H9 (cell line): Measurements from ENCODE around the gene CEP112. TPM values are rescaled to one million over a fixed set of nuclear protein-coding genes. Genes with fewer than 3 reads are reported as not detected.

ENCODE experiments used
- DNase-seq: peaks from one replicate; pipeline ENCODE4 v3.0.0-alpha.2; 2017
- H2AFZ ChIP-seq: one replicate; pipeline ENCODE4 v1.6.1; 2013; ENCODE audit warnings: mild to moderate bottlenecking, low read length, control low read depth, moderate library complexity
- H2AK5ac ChIP-seq: 2 replicates; pipeline ENCODE4 v1.6.1; 2013; ENCODE audit warnings: low read length, control low read depth, mixed read lengths; ENCODE audit not compliant: insufficient read length
- H2BK120ac ChIP-seq: one replicate; pipeline ENCODE4 v1.6.1; 2013; ENCODE audit warnings: low read depth, mild to moderate bottlenecking, low read length, control low read depth, inconsistent platforms; ENCODE audit not compliant: poor library complexity, severe bottlenecking
- H2BK12ac ChIP-seq: 2 replicates; pipeline ENCODE4 v1.6.1; 2013; ENCODE audit warnings: low read length, control low read depth, mixed read lengths, low read depth; ENCODE audit not compliant: insufficient read length
- H2BK15ac ChIP-seq: 2 replicates; pipeline ENCODE4 v1.6.1; 2013; ENCODE audit warnings: low read depth, low read length, control low read depth
- H2BK20ac ChIP-seq: one replicate; pipeline ENCODE4 v1.6.1; 2013; ENCODE audit warnings: low read depth, mild to moderate bottlenecking, low read length, control low read depth, inconsistent platforms; ENCODE audit not compliant: poor library complexity, severe bottlenecking
- H2BK5ac ChIP-seq: 2 replicates; pipeline ENCODE4 v1.6.1; 2013; ENCODE audit warnings: low read length, control low read depth, mixed read lengths; ENCODE audit not compliant: insufficient read length
- H3K14ac ChIP-seq: 2 replicates; pipeline ENCODE4 v1.6.1; 2013; ENCODE audit warnings: low read length, control low read depth; ENCODE audit not compliant: insufficient read depth
- H3K18ac ChIP-seq: 2 replicates; pipeline ENCODE4 v1.6.1; 2013; ENCODE audit warnings: low read depth, mild to moderate bottlenecking, mixed read lengths, low read length, control low read depth; ENCODE audit not compliant: insufficient read length
- H3K23ac ChIP-seq: 2 replicates; pipeline ENCODE4 v1.6.1; 2013; ENCODE audit warnings: low read length, control low read depth, mixed read lengths, low read depth; ENCODE audit not compliant: insufficient read length
- H3K23me2 ChIP-seq: 2 replicates; pipeline ENCODE4 v1.6.1; 2013; ENCODE audit warnings: low read depth, mild to moderate bottlenecking, mixed read lengths, low read length, control low read depth; ENCODE audit not compliant: insufficient read length, poor library complexity, severe bottlenecking
- H3K27ac ChIP-seq: 2 replicates; pipeline ENCODE4 v1.5.1; 2013; ENCODE audit warnings: low read length, control low read depth, mixed read lengths, low read depth; ENCODE audit not compliant: insufficient read length
- H3K27me3 ChIP-seq: 2 replicates; pipeline ENCODE4 v1.6.1; 2013; ENCODE audit warnings: low read length, control low read depth, inconsistent platforms; ENCODE audit not compliant: insufficient read depth
- H3K4ac ChIP-seq: 2 replicates; pipeline ENCODE4 v1.6.1; 2013; ENCODE audit warnings: low read depth, mild to moderate bottlenecking, control low read depth, inconsistent platforms, low read length, moderate library complexity
- H3K4me1 ChIP-seq: 2 replicates; pipeline ENCODE4 v1.6.1; 2013; ENCODE audit warnings: low read length, control low read depth, inconsistent platforms; ENCODE audit not compliant: insufficient read depth
- H3K4me2 ChIP-seq: 2 replicates; pipeline ENCODE4 v1.6.1; 2013; ENCODE audit warnings: low read length, control low read depth, mixed read lengths; ENCODE audit not compliant: insufficient read length, insufficient read depth
- H3K56ac ChIP-seq: 2 replicates; pipeline ENCODE4 v1.6.1; 2013; ENCODE audit warnings: low read depth, mild to moderate bottlenecking, mixed read lengths, low read length, control low read depth; ENCODE audit not compliant: insufficient read length
- H3K79me1 ChIP-seq: 2 replicates; pipeline ENCODE4 v1.6.1; 2013; ENCODE audit warnings: low read depth, mild to moderate bottlenecking, moderate library complexity, low read length, control low read depth, inconsistent platforms; ENCODE audit not compliant: insufficient read depth, poor library complexity, severe bottlenecking
- H3K79me2 ChIP-seq: 2 replicates; pipeline ENCODE4 v1.6.1; 2013; ENCODE audit warnings: low read length, control low read depth, inconsistent platforms; ENCODE audit not compliant: insufficient read depth
- H3K9ac ChIP-seq: 2 replicates; pipeline ENCODE4 v1.6.1; 2013; ENCODE audit warnings: low read length, control low read depth, mixed read lengths; ENCODE audit not compliant: insufficient read length; ENCODE audit errors: extremely low read depth
- H3K9me3 ChIP-seq: one replicate; pipeline ENCODE4 v1.6.1; 2013; ENCODE audit warnings: low read depth, low read length, inconsistent platforms; ENCODE audit not compliant: control insufficient read depth
- H3T11ph ChIP-seq: one replicate; pipeline ENCODE4 v1.6.1; 2013; ENCODE audit warnings: mild to moderate bottlenecking, low read length, control low read depth, inconsistent platforms
- H4K20me1 ChIP-seq: one replicate; pipeline ENCODE4 v1.6.1; 2013; ENCODE audit not compliant: control insufficient read depth, insufficient read length, insufficient read depth
- H4K5ac ChIP-seq: 2 replicates; pipeline ENCODE4 v1.6.1; 2013; ENCODE audit warnings: low read depth, mild to moderate bottlenecking, mixed read lengths, low read length, control low read depth; ENCODE audit not compliant: insufficient read length
- H4K8ac ChIP-seq: replicated peaks from 2 replicates; pipeline ENCODE4 v1.6.1; 2013; ENCODE audit warnings: low read length, control low read depth, mixed read lengths, low read depth; ENCODE audit not compliant: insufficient read length
- H4K91ac ChIP-seq: 2 replicates; pipeline ENCODE4 v1.6.1; 2013; ENCODE audit warnings: low read depth, mild to moderate bottlenecking, moderate library complexity, mixed read lengths, low read length, control low read depth; ENCODE audit not compliant: insufficient read length
- H3K27ac Mint-ChIP-seq, 3 experiments: 2 replicates in 2 of 3; 3 replicates in 1 of 3; pipeline ENCODE4 v1.8.0; 2020 to 2021; ENCODE audit warnings: mixed read lengths in 3 of 3, mild to moderate bottlenecking in 1 of 3, moderate library complexity in 1 of 3
- H3K27me3 Mint-ChIP-seq: 2 replicates; pipeline ENCODE4 v1.8.0; 2021; ENCODE audit warnings: low read depth, mild to moderate bottlenecking, moderate library complexity, mixed read lengths
- H3K36me3 Mint-ChIP-seq, 3 experiments: 2 replicates in 2 of 3; 3 replicates in 1 of 3; pipeline ENCODE4 v1.8.0; 2020 to 2021; ENCODE audit warnings: low read depth in 3 of 3, mixed read lengths in 3 of 3; ENCODE audit not compliant: insufficient read depth in 1 of 3
- H3K4me1 Mint-ChIP-seq, 2 experiments: 2 replicates each; pipeline ENCODE4 v1.8.0; 2020; ENCODE audit warnings: mixed read lengths in 2 of 2
- H3K4me3 Mint-ChIP-seq, 2 experiments: 2 replicates in 1 of 2; 3 replicates in 1 of 2; pipeline ENCODE4 v1.8.0; 2020 to 2021; ENCODE audit warnings: mild to moderate bottlenecking in 2 of 2, mixed read lengths in 2 of 2, moderate library complexity in 1 of 2
- H3K9me3 Mint-ChIP-seq, 2 experiments: 2 replicates in 1 of 2; 3 replicates in 1 of 2; pipeline ENCODE4 v1.8.0; 2020; ENCODE audit warnings: mild to moderate bottlenecking in 2 of 2, mixed read lengths in 2 of 2, moderate library complexity in 1 of 2
- CTCF ChIP-seq: fragments of 200-600 bp; sonication (generic); conservative IDR thresholded peaks from 3 replicates; pipeline ENCODE4 v1.8.0; 2021; ENCODE audit warnings: antibody characterized with exemption, mild to moderate bottlenecking
- WGBS: extraction: QIAGEN DNeasy Blood & Tissue Kit; methylation state at CpG from one replicate; pipeline ENCODE4 v1.1.7; 2013; ENCODE audit warnings: missing lambda C conversion rate, low lambda C conversion rate, mixed read lengths; ENCODE audit not compliant: insufficient read length; ENCODE audit errors: extremely low coverage; 5-methylcytosine and 5-hydroxymethylcytosine counted together
- total RNA-seq: library from RNA; stranded (reverse); gene quantifications from 2 replicates; pipeline ENCODE4 v1.2.1, GENCODE V29; 2021

CEP112 gene
- total RNA-seq, 1 experiment from 2014 or later, result 5.4 TPM

- no peak overlapping the region for H2AK5ac ChIP-seq
- H3K27me3 ChIP-seq, result no peaks in the 10 kb centered on the region
- no peaks in the 10 kb centered on the region for H3K79me2 ChIP-seq
- H3K27ac ChIP-seq, result no peak overlapping the region
- no peak overlapping the region for H3K9ac ChIP-seq
- H3K4me1 ChIP-seq, result no peaks in the 10 kb centered on the region
- H3K79me1 ChIP-seq, result no peaks in the 10 kb centered on the region
- no peak overlapping the region for H2AFZ ChIP-seq
- no peak overlapping the region for H2BK20ac ChIP-seq
- H4K20me1 ChIP-seq, result no peaks in the 10 kb centered on the region
- Mint-ChIP-seq H3K9me3 (no peaks in the 10 kb centered on the region), H3K27me3 (no peaks in the 10 kb centered on the region), H3K27ac (peak overlapping the region in 1 of 3 experiments; percentile 28; a peak in 1 of 7 replicates), H3K36me3 (no peaks in the 10 kb centered on the region), H3K4me1 (no peaks in the 10 kb centered on the region), H3K4me3 (no peak overlapping the region)
- no peak overlapping the region for H3K4ac ChIP-seq
- TF ChIP-seq CTCF, result no peak
- H3K23me2 ChIP-seq, result no peaks in the 10 kb centered on the region
- H3K18ac ChIP-seq, result no peak overlapping the region
- no peak overlapping the region for H3K4me2 ChIP-seq
- no peak overlapping the region for H3K23ac ChIP-seq
- H4K5ac ChIP-seq, result no peak overlapping the region
- no peak overlapping the region for H4K8ac ChIP-seq
- H3T11ph ChIP-seq, result no peak overlapping the region
- H2BK120ac ChIP-seq, result no peak overlapping the region
- no peak overlapping the region for H3K56ac ChIP-seq
- H4K91ac ChIP-seq, result no peak overlapping the region
- WGBS, result no CpG with 5 or more reads among the region's 8 CpGs
- H3K9me3 ChIP-seq, result no peaks in the 10 kb centered on the region
- no peak for DNase-seq
- H2BK15ac ChIP-seq, result no peak overlapping the region
- no peak overlapping the region for H2BK5ac ChIP-seq
- H3K14ac ChIP-seq, result no peak overlapping the region
- H2BK12ac ChIP-seq, result no peak overlapping the region
Observed at GRCh38 chr17:66233023-66233753, 41.3 kb upstream of the CEP112 start.
